H1 (cell line): Measurements from ENCODE around the gene DPF3. TPM values are rescaled to one million over a fixed set of nuclear protein-coding genes. Genes with fewer than 3 reads are reported as not detected.

Experiments
- RNF2 ChIP-seq: fragments of 200-900, 300-1000 bp; sonication (generic); IDR thresholded peaks from 2 replicates; pipeline ENCODE4 v1.7.1; 2016; ENCODE audit warnings: borderline replicate concordance, low read depth, mild to moderate bottlenecking, antibody characterized with exemption, low read length; ENCODE audit not compliant: poor library complexity, severe bottlenecking; ENCODE audit errors: missing control alignments
- polyA plus RNA-seq, 7 experiments: library from polyadenylated mRNA; depleted of rRNA in 3 of 7; stranded (reverse) in 5 of 7; unstranded in 2 of 7; fragments of >200 nt in 5 of 7; fragments of 200-250 nt in 2 of 7; gene quantifications; 1 replicate in 5 of 7; 2 replicates in 1 of 7; 4 replicates in 1 of 7; pipeline versions ENCODE4 v1.2.1 to v1.2.3, GENCODE V29; 2011 to 2013; ENCODE audit warnings: missing spikeins in 2 of 7, mixed read lengths in 2 of 7
- total RNA-seq: library from RNA; stranded (reverse); fragmentation: NEBNext Ultra II Directional; extraction: Animal tissue kit (Norgen Biotek cat#: 25700); gene quantifications from 2 replicates; pipeline ENCODE4 v1.2.1, GENCODE V29; 2021

The DPF3 gene
- total and polyA plus RNA-seq, 2 of the 8 experiments (the other 6 are each of a cell fraction or from before 2014, with no cell fraction given): 0.19 TPM; not detected in 1

DNA sequence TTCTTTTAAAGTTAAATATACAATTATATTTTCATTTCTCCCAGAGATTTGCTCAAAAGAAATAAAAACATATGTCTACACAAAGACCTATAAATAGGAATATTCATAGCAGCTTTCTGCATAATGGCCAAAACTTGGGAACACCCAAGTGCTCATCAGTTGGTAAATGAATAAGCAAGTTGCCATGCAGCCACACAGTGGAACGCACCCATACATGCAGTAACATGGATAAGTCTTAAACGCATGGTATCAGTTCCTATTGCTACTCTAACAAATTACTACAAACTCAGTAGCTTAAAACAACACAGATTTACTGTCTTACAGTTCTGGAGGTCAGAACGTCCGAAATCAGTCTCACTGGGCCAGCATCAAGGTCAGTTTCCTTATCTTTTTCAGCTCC is 78.5 kb downstream of the DPF3 start (continued):
- TF ChIP-seq RNF2: no peak
